SU-DHL-6 (cell line): ENCODE results near the gene PML.

Source experiments
- EZH2phosphoT487 ChIP-seq: fragments of 200-600 bp; sonication (generic), shearing (Covaris generic); conservative IDR thresholded peaks from 2 replicates; pipeline ENCODE4 v1.6.1; 2018; ENCODE audit warnings: mild to moderate bottlenecking, antibody characterized with exemption, low read length, moderate library complexity, mixed read lengths
- TF ChIP-seq, protein P1 (sequence below): fragments of 200-600 bp; sonication (generic); IDR thresholded peaks from one replicate; pipeline ENCODE4 v1.5.1; 2017; ENCODE audit warnings: antibody characterized with exemption, mild to moderate bottlenecking, low read length, moderate library complexity; ENCODE audit not compliant: insufficient read depth, poor library complexity, severe bottlenecking

GRCh38 chr15:73991726-73992593 lies 2.6 kb upstream of the PML start, which contains the start of gene STOML1:
- TF ChIP-seq, protein P1, sequence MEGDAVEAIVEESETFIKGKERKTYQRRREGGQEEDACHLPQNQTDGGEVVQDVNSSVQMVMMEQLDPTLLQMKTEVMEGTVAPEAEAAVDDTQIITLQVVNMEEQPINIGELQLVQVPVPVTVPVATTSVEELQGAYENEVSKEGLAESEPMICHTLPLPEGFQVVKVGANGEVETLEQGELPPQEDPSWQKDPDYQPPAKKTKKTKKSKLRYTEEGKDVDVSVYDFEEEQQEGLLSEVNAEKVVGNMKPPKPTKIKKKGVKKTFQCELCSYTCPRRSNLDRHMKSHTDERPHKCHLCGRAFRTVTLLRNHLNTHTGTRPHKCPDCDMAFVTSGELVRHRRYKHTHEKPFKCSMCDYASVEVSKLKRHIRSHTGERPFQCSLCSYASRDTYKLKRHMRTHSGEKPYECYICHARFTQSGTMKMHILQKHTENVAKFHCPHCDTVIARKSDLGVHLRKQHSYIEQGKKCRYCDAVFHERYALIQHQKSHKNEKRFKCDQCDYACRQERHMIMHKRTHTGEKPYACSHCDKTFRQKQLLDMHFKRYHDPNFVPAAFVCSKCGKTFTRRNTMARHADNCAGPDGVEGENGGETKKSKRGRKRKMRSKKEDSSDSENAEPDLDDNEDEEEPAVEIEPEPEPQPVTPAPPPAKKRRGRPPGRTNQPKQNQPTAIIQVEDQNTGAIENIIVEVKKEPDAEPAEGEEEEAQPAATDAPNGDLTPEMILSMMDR: peak; percentile 73
- TF ChIP-seq EZH2phosphoT487: no peak
